Right hindlimb (tissue), 1 donor: ENCODE measurements around the gene CDC42BPB.

ENCODE experiments used
- DNase-seq: peaks from one replicate; pipeline ENCODE4 v3.0.0-alpha.2; 2018

The CDC42BPB gene

DNA sequence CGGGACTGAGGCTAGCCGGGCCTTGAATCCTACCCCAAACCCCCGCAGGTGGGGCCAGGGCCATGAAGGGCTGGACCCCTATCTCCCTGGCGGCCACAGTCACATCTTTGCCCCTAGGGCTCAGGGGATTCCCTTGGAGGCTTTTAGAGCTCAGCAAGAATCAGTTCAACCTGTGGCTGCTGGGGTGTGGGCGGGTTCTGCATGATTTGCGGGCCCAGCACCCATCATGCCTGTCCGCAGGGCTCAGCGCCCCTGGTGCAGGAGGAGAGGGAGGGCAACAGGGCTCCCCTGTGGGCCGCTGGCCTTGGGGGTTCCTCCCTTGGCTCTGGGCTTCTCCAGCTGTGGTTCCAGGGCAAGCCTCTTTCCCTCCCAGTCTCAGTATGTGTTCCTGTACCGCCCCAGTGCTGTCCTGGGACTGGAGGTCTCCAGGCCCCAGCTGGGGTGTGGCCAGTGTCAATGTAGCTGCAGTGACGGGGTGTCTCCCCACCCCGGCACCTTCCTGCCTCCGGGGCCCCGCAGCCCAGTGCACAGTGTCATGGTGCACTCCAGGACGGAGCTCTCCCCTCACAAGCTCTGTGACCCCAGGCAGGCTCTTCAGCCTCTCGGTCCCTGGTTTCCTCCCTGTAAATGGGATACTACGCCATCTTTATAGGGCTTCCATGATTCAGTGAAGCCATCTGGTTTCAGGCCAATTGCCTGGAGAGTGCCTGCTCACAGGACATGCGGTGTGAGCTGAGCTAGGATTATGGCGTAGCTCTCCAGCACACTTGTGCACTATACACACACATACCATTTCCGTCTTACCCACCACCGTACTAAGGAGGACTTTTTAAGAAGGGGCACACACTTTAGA is 16.8 kb upstream of the CDC42BPB start:
- DNase-seq: no peak

DNA sequence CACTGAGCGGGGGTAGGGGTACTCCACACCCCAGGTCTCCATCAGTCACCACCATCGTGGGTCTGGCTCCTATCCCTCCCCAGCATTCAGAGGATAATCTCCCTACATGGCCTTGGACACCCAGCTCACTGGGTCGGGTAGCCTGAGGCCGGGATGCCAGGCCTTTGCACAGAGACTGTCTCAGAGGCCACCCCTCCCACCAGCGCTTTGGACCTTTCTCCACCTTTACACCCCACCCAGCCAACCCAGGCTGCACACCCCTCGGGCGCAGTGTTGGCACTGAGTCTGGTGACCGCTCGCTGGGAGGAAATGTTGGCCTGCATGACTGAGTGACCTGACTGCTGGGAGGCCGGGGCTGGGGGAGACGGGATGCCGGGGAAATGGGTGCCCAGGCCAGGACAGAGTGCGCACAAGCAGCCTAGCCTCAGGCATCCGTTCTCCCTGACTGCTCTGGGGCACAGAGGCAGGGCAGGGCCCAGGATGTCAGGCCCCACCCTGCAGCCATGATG is 16.1 kb upstream of the CDC42BPB start:
- DNase-seq: no peak

DNA sequence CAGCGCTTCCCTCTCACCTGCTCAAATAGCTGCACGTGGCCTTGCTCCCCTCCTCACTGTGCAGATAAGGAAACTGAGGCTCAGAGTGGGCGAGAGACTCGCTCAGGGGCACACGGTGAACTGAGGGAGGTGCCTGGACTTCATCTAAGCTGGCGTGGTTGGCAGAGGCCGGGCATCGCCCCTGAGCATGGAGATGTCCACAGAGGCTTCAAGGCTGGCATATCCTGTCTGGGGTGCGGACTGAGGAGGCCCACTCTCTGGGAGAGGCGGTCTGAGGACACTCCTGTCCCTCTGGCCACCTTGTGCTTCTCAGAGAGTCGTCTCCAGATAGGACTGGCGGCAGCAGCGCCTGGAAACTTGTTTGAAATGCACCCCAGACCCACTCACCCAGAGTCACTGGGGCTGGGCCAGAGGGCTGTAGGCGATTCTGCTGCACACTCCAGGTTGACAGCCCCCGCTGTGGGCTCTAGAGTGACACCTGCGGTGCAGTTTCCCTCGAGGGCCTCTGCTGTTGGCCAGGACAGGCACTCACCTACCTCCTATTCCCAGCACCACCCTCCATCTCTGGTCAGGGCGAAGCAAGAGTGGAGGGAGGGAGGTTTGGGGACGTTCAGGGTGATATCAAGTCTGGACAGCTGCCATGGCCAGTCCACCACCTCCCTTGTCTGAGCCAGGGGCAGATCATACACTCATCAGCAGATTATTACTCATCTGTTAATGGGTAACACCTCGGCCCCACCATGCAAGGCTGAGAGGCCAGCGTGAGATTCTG is 15.4 kb upstream of the CDC42BPB start:
- DNase-seq: no peak

DNA sequence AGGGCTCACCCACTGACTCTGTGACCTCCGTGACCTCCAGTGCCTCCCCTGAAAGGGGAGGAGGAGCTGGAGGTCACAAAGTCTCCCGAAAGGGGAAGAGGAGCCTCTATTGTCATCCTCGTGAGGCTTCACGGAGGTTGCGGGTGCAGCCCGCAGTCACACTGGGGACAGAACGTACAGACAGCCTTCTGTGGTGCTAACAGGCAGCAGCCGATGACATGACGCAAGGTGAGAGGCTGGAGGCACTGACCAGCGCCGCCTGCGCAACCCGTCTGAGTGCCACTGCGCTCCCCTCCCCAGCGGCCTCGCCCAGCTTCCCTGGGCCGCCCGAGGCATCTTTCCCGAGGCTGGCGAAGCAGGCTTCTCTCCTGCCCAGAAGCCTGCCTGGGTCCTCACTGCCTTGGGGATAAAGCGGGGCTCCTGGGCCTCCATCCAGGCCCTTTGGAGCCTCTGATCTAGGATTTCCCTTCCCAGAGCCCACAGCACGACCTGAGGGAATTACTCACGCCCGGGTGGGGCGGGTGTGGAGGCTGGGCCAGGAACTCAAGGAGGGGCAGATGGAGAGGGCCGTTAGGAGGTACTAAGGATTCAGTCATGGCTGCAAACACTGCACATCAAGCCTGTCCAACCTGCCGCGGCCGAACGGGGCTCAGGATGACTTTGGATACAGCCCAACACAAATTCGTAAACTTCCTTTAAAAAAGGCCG is 14.3 kb upstream of the CDC42BPB start:
- DNase-seq: no peak

DNA sequence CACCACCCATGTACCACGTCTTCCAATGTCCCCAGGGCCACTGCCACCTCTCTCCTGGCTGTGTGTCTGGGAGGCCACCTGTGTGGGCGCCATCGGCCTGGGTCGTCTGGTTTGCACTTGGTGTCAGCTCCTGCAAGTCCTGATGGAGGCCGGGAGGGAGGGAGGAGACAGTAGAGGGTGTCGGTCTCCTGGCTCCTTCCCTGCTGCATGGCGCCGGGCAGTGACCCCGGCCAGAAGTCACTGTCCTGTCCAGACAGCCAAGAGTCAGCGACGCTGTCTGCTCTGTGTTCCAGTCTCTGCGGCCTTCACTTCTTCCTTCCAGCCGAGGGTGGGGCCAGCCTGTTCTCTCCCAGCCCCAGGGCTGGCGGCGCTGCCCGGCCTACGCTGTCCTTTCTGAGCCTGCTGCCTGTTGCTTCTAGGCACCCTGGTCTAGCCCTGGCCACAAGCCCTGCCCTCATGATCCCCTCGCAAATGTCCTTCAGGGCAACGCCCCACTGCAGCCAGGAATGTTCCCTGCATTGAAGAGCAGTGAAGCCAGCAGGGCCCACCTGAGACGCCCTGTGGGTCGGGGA is 13.7 kb upstream of the CDC42BPB start:
- no peak for DNase-seq

DNA sequence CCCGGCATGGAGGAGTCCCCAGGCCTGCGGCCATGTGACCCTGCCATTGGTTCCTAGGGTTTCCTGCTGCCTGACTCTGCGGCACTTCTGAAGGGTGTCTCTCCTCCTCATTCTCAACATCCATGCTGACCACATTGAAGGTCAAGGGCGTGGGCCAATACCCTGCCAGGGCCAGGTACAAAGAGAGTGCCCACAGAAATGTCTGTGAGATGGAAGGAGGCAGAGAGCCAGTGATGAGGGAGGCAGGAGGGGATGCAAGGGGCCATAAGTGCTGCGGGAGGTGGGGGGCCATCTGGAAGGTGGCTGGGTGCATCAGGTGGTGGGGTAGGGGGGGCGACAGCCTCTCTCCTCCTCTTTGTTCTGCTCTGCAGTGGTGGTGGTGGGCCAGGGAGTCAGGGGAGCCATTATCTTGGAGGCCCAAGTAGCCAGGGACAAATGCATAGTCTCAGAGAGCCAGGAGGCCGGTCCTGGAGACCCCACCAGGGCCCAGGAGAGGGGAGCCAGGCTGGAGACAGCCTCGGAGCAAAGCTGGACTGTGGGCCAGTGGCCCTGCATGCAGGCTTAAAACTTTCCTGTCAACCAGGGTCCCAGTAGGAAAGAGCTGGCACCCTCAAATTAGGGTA is 13.0 kb upstream of the CDC42BPB start:
- DNase-seq: no peak

DNA sequence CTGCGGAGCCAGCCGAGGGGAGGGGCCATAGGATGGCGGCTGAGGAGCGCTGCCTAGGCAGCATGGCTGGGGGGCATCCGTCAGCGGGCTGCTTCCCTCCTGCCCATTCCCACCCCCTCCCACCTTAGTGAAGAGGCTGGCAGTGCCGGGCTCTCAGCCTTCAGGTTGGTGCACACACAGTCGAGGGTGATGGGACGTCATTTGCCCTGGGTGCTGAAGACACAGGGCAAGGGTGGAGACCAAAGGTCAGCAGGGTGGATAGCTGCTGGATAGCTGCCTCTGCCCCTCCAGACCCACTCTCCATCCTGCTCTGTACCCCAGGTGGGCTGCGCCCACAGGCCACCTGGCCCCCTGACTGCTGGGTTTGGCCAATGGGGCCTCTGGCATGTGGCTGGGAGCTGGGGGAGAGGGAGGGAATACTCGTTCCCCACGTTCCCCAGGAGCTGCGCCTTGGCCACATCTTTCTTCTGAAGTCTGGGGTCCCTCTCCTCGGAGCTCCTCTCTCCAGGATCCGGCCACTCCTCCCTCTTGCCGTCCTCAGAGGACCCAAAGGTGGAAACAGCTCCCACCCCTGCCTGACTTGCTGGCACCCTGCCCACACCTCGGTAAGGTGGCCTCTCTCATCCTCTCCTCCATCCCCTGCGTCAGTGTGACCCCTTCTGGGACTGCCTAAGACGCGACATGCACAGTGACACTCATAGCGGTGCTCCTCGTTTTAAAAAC is 11.2 kb upstream of the CDC42BPB start:
- no peak for DNase-seq

DNA sequence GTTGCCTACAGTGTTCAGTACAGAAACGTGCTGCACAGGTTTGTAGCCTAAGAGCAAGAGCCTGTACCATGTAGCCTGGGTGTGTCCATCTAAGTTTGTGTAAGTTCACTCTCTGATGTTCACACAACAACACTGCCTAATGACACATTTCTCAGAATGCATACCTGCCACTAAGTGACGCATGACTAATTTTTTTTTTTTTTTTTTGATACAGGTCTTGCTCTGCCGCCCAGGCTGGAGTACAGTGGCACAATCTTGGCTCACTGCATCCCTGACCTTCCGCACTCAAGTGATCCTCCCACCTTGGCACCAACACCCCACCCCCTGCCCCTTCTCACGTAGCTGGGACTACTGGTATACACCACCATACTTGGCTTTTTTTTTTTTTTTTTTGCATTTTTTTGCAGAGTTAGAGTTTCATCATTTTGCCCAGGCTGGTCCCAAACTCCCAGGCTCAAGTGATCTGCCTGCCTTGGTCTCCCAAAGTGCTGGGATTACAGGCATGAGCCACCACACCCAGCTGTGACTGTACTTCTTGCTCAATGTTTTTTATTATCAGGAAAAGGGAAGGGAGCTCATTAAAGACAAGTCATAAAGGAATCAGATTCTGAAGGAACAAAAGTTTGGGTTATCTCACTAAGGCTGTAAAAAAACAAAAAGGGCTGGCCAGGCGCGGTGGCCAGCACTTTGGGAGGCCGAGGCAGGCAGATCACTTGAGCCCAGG is 10.0 kb upstream of the CDC42BPB start:
- DNase-seq: no peak

DNA sequence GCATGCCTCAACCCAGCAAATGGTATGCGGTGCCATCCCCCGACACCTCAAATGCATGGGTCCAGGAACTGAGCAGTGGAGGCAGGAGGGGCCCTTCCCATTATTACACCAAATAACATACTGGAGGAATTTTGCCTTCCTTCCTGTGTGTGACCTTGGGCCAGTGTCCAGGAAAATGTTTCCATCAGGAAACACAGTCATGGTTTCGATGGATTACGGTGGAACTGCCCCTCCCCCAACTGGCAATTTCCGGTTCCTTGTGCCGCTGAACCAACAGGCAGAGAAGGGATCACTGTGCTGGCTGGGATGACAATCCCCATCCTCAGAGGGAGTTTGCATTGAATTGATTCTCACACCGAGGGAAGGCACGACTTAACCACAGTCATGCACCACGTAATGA is 9.1 kb upstream of the CDC42BPB start:
- no peak for DNase-seq

DNA sequence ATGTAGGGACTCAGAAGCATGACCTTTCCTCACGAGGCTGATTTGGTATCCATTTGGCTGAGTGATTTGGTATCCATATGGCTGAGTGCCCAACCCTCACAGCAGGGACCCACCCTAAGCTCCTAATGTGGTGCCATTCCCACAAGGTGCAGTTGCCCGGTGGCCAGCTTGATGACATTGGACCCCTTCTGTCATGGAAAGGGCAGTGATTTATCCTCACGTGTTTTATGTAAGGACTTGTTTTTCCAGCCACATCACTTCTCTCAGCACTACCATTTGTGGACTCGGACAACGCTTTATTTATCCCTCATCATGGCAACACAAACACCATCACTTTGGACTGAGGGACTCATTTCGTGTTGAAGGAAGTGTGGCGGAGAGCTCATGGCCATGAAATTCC is 8.5 kb upstream of the CDC42BPB start:
- no peak for DNase-seq

DNA sequence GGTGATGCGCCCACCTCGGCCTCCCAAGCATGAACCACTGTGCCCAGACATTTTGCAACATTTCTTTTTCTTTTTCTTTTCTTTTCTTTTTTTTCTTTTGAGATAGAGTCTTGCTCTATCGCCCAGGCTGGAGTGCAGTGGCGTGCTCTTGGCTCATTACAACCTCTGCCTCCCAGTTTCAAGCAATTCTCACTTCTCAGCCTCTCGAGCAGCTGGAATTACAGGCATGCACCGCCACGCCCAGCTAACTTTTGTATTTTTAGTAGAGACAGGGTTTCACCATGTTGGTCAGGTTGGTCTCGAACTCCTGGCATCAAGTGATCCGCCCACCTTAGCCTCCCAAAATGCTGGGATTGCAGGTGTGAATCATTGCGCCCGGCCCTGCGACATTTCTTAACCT is 7.6 kb upstream of the CDC42BPB start:
- no peak for DNase-seq

DNA sequence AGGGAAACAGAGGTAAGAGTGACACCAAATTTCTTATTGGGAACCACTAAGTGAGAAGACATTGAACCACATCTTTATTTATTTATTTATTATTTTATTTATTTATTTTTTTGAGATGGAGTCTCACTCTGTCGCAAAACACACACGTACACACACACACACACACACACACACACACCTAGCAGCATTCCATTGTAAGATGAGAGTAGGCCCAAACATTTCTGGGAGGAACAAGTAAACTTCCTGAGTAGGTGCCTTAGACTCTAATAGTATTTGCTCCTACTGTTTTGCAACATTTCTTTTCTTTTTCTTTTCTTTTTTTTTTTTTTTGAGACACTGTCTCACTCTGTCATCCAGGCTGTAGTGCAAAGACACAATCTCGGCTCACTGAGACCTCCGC is 7.1 kb upstream of the CDC42BPB start:
- no peak for DNase-seq

DNA sequence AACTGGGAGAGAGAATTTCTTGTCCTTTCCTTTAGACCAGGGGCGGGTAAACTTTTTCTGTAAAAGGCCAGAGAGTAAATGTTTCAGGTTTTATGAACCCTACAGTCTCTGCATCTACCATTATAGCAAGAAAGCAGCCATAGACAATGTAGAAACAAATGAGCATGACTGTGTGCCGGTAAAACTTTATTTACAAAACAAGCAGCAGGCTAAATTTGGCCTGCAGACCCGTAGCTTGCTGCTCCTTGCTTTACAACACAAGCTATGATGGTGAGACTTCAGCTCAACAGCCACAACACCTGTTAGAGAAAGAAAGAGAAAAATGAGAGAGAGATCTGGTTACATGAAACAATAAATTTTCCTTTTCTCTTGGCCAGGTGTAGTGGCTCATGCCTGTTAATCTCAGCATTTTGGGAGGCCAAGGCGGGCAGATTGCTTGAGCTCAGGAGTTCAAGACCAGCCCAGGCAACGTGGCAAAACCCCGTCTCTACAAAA is 4.2 kb upstream of the CDC42BPB start:
- DNase-seq: no peak

DNA sequence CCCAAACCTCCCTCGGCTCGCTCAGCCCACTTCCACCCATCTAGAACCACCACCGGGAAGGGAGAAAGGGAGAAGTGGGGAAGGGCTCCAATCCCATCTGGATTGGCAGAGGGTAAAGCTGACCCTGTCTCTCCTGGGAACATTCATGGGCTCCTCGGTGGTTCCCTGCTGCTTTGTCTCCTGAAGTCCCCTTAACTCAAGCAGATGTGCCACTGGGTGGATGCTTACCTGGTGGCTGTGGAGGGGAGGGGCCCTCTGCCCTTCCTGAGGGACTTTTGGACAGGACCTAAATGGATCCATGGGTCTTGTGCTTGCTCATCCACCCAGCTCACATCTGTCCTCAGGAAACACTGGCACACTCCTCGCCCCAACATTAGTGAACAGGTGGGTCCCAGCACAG is 2.2 kb upstream of the CDC42BPB start:
- DNase-seq: no peak

DNA sequence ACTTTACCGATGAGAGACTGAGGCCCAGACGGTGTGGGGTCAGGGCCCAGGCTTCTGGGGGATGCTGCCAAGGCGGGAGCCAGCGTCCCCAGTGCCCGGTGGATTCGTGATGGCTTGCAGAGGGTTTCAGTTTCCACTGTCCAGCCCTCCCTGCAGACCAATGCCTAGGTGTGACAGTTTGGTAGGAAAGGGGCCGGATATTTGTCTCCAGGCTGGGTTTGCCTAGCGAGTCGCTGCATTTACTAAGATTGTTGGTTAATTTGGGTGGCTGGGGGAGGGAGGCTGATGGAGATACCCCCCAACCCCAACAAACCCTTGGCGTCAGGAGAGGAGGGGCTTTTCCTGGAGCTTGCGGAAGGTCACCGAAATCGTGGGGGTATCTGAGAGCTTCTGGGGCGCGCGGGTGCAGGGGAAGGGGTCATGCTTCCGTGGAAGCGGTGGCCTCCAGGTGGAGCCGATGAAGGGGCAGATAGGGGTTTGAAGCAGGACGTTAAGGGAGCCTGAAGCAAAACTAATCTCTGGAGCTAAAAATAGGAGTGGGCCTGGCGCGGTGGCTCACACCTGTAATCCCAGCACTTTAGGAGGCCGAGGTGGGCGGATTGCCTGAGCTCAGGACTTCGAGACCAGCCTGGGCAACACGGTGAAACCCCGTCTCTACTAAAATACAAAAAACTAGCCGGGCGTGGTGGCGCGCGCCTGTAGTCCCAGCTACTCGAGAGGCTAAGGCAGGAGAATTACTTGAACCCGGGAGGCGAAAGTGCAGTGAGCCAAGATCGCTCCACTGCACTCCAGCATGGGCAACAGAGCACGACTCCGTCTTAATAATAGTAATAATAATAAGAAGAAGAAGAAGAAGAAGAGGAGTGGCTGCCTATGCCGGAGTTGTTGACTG is 1.1 kb upstream of the CDC42BPB start:
- no peak for DNase-seq

DNA sequence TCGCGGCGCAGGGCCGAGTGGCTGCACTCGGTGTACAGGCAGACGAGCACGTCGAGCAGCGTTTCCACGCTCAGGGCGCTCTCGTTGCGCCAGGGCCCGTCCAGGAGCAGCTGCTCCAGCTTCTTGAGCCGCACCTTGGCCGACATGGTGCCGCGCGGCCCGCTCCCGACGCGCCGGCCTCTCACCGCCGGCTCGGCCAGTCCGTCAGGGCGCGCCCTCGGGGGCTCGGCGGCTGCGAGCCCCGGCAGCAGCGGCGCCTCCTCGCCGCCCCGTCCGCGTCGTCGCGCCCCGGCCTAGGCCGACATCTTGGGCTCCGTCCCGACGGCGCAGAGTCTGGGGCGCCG is 349 bp downstream of the CDC42BPB start:
- DNase-seq: no peak

DNA sequence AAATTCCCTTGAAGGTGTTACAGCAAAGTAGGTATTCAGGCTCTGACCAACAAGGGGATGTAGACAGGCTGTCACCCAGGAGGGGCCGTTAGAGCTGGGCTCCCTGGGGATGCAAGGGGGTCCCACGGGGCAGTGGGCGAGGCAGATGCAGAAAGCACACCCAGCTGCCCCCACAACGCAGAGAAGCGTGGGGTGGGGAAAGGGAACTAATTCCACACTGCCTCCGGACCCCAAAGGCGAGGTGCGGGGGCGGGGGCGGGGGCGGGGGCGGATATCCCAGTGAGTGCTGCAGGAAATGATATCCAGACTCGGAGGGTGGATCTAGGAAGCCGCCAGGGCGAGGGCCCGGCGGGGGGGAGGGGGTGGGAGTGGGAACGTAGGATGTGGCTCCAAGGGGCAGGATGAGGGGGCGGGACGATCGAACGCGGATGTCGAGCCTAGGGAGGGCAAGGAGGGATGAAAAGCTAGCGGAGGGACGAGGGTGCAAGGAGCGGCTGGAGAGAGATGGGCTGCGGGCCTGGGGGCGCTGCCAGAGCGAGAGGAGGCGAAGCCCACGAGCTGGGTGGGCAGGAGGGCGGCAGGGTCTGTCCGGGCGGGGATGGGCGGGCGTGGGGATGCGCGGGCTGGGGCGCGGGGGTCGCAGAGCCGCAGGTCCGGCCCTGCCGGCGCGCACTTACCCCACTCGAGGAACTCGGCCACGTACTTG is 874 bp downstream of the CDC42BPB start:
- peak; percentile 85 for DNase-seq

DNA sequence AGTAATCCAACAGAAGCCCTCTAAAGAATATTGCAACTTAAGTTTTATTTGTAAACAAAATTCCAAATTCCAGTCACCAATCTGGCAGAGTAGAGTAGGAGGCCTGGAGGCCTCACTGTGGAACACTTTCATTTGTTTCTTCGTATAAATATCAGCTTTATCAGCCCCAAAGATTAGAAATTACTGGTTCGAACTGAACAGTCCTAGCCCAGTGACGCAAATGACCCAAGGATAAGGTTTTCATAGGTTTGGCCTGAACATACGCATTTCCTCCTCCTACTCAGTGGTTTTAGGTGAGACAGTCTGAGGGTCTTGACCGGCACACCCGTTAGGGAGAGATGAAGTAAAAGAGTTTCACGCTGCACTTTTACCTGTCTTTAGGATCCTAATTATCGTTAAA is 1.7 kb downstream of the CDC42BPB start:
- no peak for DNase-seq

DNA sequence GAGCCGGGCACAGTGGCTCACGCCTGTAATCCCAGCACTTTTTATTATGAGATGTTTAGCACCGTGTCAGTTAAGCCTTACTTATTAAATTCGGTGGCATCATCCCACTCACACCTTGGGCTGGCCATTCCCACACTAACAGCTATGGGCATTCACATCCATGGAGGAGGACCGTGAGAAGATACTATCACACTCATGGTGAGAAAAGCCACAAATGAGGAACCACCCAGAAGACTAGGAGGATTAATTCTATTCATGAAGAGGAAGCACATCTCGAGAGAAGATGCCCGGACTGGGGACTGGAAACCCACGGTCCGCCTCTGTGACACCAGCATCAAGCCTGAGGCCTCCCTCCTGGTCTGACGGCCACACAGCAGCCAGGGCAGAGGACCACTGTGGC is 4.9 kb downstream of the CDC42BPB start:
- no peak for DNase-seq
